Brain pericyte (primary cell): ENCODE data around the gene SRP19.
"Not testable (repeated sequence)": the region's sequence is repeated elsewhere in the genome, so short reads cannot be mapped to it uniquely, and the experiment has no call there.

Experiments
- DNase-seq: peaks from one replicate; pipeline ENCODE4 v3.0.0-alpha.2; 2012; ENCODE audit warnings: low read depth, low spot score

The SRP19 gene

DNA sequence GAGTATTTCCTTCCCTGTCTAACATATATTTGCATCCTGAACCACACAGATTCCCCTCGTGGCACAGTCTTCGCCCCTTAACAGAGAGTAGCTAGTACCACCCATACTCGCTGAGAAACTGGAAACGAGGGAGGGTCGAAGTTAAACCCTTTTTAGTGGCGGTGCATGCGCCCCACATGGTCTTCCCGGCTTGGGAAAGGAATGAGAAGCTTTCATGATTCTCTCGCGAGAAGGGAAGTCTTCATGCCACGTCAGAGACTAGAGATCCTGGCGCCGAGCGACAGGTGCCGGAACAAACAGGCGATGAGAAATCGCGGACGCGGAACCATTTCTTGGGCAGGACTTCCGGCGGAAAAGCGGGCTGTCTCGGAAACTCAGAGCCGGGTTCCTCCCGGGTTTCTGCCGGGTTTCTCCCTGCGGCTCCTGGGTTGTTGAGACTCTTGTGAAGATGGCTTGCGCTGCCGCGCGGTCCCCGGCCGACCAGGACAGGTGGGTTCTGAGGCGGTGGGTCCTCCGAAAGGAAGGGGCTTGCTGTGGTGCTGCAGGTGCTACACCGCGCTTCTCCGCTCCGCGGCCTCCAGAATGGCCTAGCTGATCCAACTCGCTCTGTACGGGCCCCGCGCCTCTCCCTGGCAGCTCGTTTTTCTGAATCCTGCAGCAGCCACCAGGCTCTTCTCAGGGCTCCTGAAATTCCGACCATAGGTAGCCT, at the start of gene SRP19:
SRP19 (plus strand) TSS at position 359 of the 709 bp plus-strand sequence; CDS start at position 449, 90 bp downstream.
- peak; percentile 94 for DNase-seq

GRCh38 chr5:112812549-112812948, 48.5 kb upstream of the SRP19 start:
- DNase-seq = no peak

GRCh38 chr5:112820246-112820645, 40.8 kb upstream of the SRP19 start:
- DNase-seq = no peak

DNA sequence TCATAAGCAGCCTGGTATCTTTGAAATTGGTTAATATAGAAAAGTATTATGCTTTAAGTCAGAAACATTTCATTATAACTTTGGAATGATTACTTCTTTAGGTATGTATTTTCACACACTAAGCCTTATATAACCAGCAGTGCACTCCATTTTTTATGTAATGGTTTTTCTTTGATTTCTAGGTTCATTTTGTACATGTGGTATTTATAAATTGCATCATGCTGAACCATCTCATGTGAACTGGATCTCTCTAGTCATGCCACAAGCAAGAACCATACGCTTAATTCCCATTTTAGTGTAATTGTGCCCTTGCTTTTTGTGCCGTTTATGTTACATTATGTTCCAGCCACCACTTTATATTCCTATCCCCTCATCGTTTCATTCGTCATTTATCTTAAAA, 38.6 kb upstream of the SRP19 start:
- DNase-seq = no peak

- no peak for DNase-seq
These were observed 37.9 kb upstream of the SRP19 start for GRCh38 chr5:112823181-112823580.

- no peak for DNase-seq
These were observed 37.4 kb upstream of the SRP19 start for GRCh38 chr5:112823656-112824055.

DNA sequence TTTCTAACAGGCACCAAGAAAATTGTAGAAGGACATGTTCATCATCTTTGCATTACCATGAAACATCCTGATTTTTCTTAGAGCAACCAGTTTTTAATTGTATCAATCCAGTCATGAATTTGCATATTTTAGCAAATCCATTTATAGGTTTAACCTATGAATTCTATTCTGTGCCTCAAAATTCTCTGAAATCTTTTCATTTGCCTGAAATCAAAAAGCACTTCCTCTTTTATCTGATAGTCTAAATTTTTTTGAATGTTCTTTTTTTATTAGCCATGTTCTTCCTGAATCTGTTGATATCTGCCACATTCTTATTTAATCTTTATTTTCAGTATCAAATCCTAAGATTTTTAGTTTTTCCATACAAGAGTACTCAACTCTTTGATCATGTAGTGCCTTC, 36.9 kb upstream of the SRP19 start:
- no peak for DNase-seq

DNA sequence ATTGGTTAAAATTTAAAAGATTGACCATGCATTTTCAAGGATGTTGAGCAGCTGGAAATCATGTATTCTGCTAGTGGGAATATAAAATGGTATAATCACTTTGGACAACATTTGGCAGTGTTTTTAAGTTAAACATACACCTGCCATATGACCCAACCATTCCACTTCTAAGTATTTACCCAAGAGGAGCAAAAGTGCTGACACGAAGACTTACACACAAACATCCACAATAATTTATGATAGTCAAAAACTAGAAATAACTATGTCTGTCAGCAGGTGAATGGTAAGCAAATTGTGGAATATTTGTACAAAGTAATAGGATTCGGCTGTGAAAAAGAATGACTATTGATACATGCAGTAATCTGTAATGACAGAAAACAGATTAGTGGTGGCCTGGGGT, 30.7 kb upstream of the SRP19 start:
- DNase-seq = no peak

GRCh38 chr5:112833971-112834370, 27.1 kb upstream of the SRP19 start:
- no peak for DNase-seq

DNA sequence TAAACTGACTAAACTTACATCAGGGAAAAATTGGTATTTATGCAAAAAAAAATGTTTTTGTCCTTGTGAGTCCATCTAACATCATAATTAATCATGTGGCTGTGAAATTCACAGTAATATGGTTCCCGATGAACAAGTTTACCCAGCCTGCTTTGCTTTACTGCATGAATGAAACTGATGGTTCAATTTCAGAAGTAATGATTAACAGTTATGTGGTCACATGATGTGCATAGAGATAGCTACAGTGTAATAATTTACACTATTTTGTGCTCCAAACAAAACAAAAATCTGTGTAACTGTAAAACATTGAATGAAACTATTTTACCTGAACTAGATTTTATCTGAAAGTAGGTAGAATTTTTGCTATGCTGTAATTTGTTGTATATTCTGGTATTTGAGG, 16.6 kb upstream of the SRP19 start:
- DNase-seq = no peak

GRCh38 chr5:112846556-112846955, 14.5 kb upstream of the SRP19 start:
- DNase-seq = no peak

DNA sequence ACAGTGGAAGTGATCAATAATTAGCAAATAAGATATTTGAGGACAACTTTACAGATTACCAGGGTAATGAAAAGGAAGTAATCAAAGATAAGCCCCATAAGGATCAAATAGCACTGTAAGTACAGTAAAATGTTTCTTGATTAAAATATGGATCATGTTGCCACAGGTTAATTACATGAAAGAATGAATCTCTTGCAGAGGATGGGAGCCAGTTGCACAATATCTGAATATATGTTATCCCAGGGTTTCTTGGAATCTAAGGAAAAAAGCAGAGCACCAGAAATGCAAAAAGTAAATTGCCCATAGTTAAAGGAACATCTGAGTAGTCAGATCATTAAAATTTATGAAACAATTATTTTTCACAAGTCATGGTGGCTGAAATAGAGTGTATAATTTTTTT, 13.8 kb upstream of the SRP19 start:
- DNase-seq = no peak

- peak; percentile 33 for DNase-seq
These were observed 12.8 kb upstream of the SRP19 start for GRCh38 chr5:112848116-112848811.

DNA sequence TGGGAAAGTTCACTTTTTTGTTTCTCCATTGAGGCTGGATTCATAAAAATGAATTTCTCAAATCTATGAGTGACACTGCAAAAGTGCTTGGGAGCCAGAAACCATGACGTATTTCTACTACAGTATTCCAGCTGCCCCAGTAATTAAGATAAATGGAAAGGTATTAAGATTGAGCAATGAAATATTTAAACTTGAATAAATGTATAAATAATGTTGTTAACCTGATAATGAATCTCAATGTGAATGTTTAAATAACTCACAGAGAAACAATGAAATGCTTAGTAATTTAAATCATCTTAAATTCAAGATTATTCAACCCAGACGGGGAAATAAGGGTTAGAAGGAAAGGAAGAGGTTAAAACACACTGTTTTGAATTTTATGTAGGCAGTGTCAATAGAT, 11.2 kb upstream of the SRP19 start:
- DNase-seq = no peak

DNA sequence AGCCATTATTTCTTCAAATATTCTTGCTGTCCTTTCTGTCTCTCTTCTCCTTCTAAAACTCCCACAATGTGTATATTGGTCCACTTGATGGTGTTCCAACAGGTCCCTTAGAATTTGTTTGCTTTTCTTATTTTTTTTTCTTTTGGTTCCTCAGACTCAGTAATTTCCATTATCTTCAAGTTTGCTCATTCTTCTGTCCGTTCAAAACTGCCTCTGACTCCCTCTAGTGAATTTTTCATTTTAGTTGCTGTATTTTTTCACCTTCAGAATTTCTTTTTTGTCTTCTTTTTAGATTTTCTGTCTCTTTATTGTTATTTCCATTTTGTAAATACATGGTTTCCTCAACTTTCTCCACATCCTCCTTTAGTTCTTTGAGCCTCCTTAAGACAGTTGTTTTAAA, 6.4 kb upstream of the SRP19 start:
- DNase-seq = no peak

- DNase-seq = no peak
These were observed 3.2 kb upstream of the SRP19 start for GRCh38 chr5:112857866-112858265.

- not testable (repeated sequence) for DNase-seq
These were observed 537 bp upstream of the SRP19 start for GRCh38 chr5:112860571-112860928.

DNA sequence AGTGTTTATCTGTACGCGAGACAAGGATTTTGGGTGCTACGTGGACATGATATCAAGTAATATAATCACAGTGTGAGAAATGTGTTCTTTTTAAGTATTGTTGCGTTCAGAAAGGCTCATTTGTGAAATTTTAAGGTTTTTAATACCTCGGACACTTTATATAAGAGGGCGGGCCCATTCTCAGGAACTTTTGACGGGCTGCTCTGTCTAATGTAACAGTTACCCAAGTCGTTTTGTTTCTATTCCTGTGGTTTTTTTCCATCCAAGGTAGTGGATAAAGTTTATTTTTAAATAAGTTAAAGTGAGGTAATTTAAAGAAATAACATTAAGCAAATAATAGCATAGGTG, 525 bp downstream of the SRP19 start:
- DNase-seq = no peak

DNA sequence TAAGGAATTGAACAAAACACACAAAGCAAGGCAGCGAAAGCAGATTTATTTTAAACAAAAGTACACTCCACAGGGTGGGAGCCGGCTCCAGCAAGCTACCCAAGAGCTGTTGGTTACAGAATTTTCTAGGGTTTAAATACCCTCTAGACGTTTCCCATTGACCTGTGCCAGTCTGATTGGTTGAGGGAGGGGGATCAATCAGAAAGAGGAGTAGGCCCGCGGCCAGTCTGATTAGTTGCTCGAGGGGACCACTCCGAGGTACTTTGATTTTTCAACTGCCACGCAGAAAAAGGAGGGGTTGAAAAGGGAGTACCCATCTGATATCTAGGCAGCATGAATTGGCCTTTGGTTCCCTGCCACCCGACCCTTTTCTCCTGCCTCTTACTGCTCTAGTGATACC, 998 bp downstream of the SRP19 start:
- DNase-seq = no peak

GRCh38 chr5:112863549-112863948, 2.5 kb downstream of the SRP19 start:
- DNase-seq = no peak

- no peak for DNase-seq
These were observed 4.0 kb downstream of the SRP19 start for GRCh38 chr5:112865128-112865527.

- DNase-seq = no peak
These were observed 5.7 kb downstream of the SRP19 start for GRCh38 chr5:112866739-112867138.

DNA sequence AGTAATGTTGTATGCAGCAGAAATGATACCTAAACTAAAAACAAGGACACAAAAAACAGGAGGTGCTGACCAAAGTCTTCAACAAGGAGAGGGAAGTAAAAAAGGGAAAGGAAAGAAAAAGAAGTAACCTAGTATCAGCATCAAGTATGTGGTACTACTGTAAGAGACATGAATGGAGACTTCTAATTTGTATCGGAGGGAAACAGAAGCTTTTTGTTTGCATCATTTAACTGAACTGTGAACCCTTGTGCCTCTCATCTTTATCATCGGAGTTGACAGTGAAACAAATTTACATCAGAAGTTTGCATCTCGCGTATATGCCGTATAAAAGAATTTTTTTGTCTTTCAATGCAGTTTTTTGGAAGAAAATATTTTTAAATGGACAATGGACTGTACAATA, 6.3 kb downstream of the SRP19 start:
- no peak for DNase-seq

- DNase-seq = no peak
These were observed 8.9 kb downstream of the SRP19 start for GRCh38 chr5:112869948-112870347.
